Measurements from ENCODE around the gene ACSL1.

- TF ChIP-seq GATA2 (IDR thresholded peaks at IDR 0.05; ENCODE audit: low read depth, low read length), result no peak
- no peak for TF ChIP-seq GATA3 (IDR thresholded peaks at IDR 0.05; ENCODE audit: low read depth, low read length)
Observed at GRCh38 chr4:184734758-184735157, 91.0 kb downstream of the ACSL1 start.
